GDM1 (cell line): Measurements from ENCODE around the gene CDHR1.
"Not testable (repeated sequence)": the region's sequence is repeated elsewhere in the genome, so short reads cannot be mapped to it uniquely, and the experiment has no call there.

Source experiments
- DNase-seq: peaks from one replicate; lab custom pipeline; 2025; lab: John Stamatoyannopoulos, UW

CDHR1 gene

DNA sequence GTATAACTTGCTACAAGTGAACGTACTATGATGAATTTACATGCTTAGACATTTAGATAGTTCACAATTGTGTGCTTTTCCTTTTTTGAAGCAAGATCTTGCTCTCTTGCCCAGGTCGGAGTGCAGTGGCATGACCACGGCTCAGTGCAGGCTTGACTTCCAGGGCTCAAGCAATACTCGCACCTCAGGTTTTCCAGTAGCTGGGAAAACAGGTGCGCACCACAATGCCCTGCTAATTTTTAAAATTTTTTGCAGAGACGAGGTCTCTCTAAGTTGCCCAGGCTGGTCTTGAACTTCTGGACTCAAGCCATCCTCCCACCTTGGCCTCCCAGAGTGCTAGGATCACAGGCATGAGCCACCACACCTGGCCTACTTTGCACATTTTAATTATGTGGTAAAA, 18.9 kb upstream of the CDHR1 start:
- DNase-seq = no peak

DNA sequence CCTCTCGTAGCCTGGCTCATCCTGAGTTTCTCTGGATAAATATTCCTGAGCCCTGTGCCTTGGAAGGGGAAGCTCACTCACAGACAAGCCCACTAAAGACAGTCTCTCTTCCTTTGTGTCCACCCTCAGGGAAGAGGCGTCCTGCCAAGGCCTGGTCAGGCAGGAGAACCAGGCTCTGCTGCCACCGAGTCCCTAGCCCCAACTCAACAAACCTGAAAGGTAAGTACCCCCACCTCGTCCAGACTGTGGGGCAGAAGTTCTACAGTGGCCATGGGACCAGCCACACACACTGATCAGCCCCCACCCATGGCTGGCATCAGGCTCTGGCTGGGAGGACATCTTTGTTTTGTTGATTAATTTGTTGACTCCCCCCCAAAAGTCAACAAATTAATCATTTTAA, 18.0 kb upstream of the CDHR1 start:
- DNase-seq = no peak

DNA sequence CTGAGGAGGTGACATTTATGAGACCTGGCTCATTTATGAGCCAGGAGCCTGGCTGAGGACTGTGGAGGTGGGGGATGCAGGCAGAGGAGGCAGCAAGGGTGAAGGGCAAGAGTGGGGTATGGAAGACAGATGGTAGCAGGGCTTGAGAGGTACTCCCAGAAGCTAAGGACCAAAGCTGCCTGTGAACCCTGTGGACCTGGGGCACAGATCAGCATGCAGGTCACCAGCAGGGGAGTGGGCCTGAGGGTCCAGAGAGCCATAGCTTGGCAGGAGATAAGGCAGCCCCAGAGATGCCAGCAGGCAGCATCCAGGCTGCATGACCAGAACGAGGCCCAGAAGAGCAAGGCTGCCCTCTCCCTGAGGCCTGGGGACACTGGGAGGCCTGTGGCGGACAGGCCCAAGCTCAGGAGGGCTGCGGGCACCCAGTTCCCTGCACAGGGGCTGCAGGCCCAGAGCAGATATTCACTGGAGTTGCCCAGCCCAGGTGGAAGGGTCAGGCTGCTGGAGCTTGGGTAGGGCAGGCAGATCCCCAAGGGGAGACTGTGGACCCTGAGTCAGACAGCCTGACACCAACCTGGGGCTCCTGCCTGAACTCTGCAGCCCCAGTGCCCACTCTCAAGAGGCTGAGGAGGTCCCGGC, 17.4 kb upstream of the CDHR1 start:
- no peak for DNase-seq

DNA sequence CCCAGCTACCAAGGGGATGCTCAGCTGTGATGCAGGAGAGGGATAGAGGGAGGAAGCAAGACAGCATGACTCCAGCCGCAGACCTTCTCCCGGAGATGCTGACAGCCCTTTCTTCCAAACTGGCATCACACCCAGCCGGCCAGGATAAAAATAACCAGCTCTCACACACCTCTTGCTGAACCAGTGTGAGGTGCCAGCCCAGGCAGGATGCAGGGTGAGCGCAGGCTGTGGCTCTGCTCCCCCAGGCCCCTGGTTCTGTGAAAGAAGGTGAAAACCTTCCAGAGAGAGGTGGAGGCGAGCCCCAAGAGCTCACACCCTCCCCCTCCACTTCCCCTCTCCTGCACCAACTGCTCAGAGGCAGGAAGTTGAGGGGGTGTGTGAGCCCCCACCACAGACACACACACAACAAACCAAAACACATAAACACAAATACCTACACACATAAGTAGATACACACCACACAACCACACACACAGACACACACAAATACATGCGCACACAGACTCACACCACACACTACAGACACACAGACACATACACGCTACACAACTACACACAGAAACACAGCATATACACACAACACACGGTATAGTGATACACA, 16.7 kb upstream of the CDHR1 start:
- DNase-seq = no peak

DNA sequence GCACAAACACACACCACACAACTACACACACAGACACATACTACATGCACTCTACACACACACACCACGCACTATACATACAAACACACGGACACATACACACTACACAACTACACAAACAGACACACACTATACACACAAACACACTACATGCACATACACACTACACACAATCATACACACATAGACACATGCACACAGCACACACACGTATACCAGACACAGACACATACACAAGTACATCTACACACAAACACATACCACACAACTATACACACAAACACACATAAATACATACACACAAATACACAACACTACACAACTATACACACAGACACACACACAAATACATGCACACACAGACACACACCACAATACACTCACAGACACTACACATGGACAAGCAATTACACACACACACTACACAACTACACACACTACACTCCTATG, 16.2 kb upstream of the CDHR1 start:
- DNase-seq = no peak

DNA sequence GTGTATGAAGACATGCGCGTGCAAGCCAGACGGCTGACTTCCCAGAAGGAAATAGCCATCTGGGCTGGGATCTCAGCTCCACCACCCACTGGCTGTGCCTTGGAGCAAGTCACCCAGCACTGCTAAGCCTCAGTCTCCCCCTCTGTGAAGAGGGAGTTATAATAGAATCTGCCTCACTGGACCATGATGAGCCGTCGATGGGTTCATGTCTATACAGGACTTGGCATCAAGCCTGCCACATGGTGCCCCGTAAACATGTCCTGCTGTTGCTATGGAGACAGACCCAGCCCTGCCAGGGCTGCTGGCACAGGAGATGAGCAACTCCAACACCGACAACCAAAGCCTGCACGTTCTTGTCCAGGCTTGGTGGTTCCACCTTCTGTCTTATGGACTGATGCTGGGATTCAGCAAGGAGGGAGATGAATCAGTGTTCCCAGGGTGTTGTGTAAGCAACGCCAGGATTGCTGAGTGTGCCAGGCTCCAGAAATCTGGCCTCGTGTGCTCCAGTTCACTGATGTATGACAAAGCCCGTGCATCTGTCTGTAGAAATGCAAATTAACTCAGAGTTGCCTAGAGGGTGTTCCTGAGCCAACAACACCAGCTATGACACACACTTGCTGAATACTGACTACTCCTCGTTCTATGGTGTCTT, 15.2 kb upstream of the CDHR1 start:
- no peak for DNase-seq

DNA sequence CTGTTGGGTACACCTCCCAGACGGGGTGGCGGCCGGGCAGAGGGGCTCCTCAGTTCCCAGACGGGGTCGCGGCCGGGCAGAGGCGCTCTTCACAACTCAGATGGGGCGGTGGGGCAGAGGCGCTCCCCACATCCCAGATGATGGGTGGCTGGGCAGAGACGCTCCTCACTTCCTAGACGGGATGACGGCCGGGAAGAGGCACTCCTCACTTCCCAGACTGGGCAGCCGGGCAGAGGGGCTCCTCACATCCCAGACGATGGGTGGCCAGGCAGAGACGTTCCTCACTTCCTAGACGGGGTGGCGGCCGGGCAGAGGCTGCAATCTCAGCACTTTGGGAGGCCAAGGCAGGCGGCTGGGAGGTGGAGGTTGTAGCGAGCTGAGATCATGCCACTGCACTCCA, 14.0 kb upstream of the CDHR1 start:
- not testable (repeated sequence) for DNase-seq

DNA sequence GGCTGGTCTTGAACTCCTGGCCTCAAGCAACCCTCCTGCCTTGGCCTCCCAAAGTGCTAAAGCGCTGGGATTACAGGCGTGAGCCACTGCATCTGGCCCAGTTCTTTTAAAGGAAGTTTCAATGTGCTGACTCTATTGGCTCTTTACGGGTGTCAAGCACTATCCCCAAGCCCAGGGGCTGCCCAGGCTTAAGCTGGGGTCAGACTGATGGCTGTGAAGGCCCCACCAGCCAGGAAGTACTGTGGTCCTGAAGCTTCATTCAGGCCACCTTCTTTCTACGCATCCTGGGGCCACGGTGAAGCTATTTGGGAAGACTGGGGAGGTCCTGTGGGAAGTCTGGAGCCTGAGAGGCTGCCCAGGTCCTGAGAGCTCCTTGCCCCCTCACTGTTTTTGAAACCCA, 12.7 kb upstream of the CDHR1 start:
- no peak for DNase-seq

DNA sequence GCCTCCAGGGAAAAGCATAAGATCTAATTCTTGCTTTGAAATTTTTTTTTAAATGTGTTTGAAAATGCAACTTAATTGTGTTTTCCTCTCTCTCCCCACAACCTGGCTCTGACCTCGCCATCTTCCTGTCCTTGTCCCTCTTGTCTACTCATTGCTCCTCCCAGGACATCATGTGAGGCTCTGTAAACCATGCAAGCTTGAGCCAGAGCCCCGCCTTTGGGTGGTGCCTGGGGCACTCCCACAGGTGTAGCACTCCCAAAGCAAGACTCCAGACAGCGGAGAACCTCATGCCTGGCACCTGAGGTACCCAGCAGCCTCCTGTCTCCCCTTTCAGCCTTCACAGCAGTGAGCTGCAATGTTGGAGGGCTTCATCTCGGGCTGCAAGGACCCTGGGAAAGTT, 9.8 kb upstream of the CDHR1 start:
- no peak for DNase-seq

DNA sequence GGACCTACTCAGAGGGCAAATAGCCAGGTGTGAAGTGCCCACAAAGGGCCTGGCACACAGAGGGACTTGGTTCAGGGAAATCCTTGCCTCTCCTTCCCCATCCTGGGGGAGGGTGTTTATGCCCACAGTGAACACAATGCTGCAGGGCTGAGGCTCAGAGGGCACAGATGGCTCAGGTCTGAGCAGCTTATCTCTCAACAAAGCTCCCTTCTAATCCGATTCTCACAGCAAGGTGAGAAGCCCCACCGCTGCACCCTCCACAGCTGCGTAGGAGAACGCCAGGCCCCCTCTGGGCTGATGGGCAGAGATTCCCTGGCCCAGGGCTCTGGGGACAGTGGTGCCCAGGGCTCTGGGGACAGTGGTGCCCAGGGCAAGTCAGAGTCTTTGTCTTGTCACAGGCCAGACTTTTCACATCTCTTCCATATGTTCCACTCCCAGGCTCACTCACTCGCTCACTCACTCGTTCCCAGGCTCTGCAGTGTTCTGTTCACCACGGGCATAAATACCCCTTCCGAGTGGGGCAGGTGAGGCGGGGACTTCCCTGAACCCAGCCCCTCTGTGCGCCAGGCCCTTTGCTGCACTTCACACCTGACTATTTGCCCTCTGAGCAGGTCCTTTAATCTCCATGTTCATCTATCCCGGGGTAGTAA, 8.7 kb upstream of the CDHR1 start:
- no peak for DNase-seq

DNA sequence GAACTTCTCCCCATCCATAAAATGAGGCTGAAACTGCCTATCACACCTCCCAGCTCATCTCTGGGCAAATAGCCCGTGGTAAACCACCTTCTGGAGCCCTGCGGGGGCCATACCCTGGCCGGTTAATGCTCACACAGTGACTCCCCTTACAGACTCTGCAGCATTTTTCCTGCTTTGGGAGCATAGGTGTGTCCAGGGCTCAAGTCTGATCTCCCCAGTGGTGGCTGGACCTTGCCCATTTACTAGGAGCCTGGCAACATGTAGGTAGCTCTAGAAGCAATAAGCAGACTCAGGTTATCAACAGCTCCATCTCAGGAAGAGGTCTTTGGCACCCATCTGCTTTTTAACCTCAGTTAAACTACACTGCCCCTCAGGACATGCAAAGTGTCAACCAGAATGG, 5.5 kb upstream of the CDHR1 start:
- DNase-seq = no peak

DNA sequence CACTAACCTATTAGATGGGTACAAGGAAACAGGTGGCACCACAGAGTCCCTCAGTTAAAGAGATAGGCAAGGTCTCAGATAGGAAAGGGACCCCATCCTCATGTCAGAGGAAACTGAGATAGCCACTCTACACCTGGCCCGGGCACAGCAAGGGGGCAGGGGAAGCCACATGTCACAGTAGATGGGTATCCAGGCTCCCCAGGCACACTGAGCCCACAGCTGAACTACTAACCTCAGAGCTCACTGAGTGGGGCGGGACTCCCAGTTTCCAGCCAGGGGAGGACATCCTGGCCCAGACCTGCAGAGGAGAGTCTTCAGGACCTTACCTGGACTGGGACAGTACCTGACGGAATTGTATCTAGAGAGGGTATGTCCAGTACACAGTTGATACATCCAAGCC, 3.7 kb upstream of the CDHR1 start:
- no peak for DNase-seq

DNA sequence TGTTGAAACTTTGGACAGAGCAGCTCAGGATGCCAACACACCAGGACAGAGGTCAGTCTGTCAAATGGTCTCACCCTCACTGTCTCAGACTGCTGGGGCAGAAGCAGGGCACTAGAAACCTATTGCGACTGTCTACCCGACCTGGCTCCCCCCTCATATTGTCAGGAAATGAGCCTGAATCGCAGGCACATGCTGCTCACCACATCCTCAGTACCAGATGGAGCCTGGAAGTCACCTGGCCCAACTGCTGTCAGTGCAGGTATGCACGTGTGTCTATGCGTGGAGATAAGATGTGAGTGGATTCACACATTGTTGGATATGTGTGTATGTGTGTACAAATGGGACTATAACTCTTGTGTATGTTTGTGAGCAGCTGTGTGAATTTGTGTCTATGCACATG, 3.2 kb upstream of the CDHR1 start:
- no peak for DNase-seq

DNA sequence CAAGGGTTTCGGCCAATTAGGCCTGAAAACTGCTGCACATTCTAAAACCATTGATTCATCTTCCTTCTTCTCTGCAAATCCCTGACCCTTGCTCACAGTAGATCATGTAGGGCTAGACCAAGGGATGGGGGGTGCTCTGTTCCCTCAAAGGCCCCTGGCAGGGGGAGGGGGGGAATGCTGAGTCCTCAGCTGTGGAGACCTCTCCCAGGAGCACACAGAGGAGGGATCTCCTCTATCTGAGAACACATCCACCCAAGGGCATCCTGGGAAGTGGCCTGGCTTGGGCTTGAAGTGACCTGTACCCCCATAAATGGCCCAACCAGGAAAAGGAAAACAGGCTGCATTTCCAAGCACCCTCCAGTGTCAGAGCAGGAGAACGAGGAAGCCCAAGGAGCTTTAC, 1.0 kb upstream of the CDHR1 start:
- no peak for DNase-seq

DNA sequence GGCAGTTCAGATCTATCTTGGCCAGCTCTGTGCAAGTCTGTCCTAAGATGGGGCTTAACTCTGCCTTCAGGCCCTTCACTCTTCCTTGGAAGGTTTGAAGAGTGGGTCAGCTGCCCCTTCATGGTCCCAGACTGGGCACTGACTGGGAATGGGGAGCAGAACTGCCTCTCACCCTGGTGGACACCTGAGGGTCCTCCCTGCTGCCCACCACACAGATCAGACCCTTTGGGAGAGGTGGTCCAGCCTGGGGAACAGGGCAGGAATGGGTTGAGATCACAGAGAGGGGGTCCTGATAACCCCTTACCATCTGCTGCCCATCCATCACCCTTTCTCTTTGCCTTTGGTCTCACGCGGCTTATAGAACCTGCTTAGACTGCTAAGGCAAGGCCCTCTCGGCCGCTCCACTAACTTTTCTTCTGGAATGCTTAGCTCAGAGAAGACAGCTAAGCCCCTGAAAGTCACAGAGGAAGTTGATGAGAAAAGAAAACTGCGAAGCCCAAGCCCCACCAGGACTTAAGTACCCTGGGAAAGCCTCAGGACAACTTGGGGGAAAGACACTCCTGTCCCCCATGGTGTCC, 402 bp upstream of the CDHR1 start:
- no peak for DNase-seq

DNA sequence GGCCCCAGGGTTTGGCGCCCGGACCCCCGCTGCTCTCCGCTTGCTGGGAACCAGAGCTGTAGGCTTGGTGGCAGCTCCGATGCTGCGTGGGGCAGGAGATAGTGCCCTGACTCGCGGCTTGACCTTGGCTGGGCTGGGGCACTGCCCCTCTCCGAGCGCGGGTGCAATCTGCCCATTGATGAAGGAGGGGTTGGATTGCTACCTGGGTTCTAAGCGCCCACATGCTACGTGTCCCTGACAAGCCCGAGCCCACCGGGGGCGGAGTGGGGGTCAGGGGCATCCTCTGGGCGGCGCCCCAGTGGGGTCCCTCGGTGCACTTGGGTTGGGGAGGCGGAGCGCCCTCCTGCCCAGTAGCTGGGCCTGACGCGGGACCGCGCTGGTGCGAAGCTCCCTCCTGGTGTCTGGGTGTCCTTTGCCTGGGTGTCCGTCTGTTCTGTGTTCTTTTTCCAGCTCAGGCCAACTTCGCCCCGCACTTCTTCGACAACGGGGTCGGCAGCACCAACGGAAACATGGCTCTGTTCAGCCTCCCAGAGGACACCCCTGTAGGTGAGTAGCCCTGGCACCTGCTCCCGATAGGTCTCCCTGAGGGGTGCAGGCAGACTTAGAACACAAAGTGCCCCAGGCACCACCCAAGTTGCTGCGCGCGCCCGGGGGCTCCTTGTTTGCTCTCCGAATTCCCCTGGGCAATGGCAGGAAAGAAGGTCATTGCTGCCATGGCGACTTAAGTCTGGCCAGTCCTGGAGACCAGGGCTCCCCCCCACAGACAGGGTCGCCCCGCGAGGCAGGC, 900 bp downstream of the CDHR1 start:
- DNase-seq = no peak

DNA sequence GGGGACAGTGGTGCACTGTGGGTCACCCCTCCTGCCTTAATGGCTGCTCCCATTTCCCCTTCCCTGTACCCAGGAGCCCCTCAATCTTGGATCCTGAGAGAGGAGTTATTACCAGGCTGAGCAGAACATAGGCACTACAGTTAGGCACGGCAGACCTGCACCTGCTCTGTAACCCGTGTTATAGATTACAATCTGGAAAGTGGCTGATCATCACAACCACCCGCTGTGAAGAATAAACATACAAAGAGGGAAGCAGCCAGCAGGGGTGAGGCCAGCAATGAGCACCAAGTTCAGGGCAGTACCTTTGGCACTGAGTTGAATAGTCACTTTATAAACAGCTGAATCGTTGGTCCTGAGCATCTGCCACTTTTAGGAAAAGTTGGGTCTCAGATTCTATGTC, 1.7 kb downstream of the CDHR1 start:
- no peak for DNase-seq

DNA sequence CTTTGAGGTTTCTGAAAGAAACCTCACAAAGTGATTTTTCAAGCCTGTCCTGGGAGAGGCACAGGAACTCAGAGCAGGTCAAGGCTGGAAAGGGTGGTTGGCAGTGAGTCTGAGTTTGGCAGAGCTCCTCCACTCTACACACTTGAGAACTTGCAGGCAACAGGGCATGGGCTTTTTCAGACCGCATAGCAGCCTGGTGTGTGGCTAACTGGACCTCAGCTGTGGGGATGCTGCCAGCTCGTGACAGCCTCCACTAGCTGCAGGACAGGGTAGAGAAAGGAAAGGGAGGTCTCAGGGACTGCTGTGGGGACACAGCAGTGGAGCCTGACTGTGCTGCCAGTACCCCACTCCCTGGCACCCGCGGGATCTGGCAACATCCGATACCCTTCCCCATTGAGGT, 2.6 kb downstream of the CDHR1 start:
- DNase-seq = no peak

DNA sequence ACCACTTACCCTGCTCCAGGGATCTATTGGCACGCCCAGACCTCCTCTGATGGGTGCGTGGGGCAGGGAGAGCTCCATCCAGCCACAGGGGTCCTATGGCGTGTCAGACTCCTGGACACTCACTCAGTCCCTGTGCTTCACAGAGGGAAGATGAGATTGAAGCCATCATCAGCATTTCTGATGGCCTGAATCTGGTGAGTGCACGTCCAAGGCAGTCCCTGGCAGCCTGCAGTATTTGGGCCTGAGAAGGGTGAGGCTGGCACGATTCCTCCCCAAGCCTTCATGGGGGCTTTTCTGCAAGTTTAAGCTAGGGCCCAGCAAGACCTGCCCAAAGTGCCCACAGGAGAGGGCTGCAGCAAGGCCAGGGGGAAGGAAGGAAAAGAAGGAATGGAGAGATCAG, 3.3 kb downstream of the CDHR1 start:
- DNase-seq = no peak

DNA sequence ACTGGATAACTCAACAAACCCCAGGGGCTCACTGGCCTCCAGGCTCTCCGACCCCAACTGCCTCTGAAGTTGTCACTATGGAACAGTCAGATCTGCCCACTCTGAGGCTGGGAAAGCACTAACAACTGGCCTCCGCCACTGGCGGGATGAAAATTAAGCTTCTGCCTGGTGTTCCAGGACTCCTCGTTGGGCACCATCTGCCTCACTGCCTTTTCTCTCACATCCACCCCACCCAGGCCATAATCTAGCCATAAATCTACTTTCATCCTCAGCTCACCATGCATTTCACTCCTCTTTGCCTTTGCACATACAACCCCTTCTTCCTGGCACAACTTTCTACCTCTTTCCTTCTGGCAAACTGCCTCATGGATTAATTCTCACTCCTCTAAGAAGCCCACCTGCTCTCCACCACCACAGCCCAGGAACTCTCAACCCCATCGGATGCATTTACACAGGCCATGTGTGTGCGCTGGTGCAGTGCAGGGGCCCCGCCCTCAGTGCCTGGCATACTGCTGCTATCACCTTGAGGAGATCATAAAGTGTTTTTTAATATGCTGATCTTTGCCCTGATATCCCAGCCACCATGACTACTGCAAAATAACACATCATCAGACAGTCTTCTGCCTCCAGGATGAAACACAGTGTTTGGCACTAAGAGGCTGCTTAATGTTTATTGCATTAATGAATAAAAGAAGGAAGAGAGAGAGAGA, 4.0 kb downstream of the CDHR1 start:
- no peak for DNase-seq

DNA sequence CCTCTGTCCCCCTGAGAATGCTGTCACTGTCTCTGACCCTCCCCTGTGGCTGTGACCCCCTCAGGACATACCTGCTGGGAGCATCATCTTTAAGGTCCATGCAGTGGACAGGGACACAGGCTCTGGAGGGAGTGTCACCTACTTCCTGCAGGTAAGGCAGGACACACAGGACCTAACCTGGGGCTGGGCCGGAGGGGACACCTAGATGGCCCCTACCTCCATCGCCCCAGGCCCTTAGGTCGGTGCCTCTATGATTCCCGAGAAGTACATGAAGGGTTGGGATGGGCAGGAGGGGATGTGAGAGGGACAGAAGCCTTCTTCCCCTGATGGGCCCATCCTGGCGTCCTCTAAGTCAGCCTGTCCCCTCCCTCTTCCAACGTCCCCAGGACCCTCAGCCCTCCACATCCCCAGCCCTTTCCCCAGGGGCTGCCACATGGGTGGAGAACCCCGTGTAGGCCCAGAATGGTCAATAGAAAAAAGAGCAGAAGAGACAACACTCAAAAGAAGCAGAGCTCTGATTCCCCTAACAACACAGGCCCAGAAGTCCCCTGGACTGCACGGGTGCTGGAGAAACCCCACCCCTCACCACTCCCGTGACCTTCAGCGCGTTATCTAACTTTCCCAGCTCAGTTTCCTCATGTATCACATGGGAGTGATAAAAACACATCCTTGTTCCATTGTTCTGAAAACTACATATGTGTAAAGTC, 6.4 kb downstream of the CDHR1 start:
- DNase-seq = no peak
